Hematopoietic multipotent progenitor cell treated with erythropoietin and hydrocortisone succinate and interleukin-3 and kit ligand, for 15 days (in vitro differentiated cells): Measurements from ENCODE around the gene TRAPPC2.
"Not testable (repeated sequence)": the region's sequence is repeated elsewhere in the genome, so short reads cannot be mapped to it uniquely, and the experiment has no call there.

Experiments used
- DNase-seq: peaks from one replicate; pipeline ENCODE4 v3.0.0-alpha.2; 2015; ENCODE audit warnings: low spot score

TRAPPC2 gene

GRCh38 chrX:13747836-13748235, 13.4 kb upstream of the TRAPPC2 start:
- DNase-seq, result peak; percentile 47

DNA sequence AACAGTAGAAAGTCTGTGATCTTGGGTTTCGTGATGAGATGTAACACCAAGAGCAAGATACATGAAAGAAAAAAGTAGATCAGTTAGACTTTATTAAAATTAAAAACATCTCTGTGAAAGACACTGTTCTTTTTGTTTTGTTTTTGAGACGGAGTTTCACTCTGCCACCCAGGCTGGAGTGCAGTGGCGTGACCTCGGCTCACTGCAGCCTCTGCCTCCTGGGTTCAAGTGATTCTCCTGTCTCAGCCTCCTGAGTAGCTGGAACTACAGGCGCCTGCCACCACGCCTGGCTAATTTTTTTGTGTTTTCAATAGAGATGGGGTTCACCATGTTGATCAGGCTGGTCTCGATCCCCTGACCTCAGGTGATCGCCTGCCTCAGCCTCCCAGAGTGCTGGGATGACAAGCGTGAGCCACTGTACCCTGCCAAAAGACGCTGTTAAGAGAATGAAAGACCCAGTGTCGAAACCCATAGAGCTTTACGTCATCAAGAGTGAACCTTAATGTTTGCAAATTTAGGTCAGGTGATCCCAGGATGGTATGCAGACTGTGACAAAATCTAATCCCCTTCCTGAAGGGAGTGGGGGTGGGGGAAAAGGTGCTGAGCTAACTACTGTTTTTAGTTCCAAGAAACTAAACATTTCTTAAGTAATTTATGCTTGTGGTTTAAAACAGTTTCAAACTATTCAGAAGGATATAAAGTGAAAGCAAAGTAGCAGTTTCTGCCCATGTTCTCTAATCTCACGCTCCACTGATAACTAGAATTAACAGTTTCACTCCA, 8.2 kb upstream of the TRAPPC2 start:
- DNase-seq, result no peak

- no peak for DNase-seq
Observed at GRCh38 chrX:13741695-13742094, 7.3 kb upstream of the TRAPPC2 start.

DNA sequence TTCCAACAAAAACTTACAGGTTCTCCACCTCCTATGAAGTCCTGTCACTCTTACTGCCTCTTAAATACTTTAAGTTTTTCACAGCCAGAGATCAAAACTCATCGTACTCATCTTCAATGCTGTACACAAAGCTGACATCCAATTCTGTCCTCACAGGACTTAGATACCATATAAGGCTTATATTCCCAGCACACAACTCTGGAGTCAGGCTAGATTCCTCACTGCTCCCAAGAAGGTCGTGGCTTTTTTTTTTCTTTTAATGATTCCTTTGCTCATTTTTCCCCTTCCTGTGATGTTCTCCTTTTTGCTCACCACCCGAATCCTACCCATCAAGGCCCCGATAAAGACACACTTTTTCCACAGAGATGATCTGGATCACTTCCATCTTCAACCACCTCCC, 914 bp downstream of the TRAPPC2 start:
- no peak for DNase-seq

DNA sequence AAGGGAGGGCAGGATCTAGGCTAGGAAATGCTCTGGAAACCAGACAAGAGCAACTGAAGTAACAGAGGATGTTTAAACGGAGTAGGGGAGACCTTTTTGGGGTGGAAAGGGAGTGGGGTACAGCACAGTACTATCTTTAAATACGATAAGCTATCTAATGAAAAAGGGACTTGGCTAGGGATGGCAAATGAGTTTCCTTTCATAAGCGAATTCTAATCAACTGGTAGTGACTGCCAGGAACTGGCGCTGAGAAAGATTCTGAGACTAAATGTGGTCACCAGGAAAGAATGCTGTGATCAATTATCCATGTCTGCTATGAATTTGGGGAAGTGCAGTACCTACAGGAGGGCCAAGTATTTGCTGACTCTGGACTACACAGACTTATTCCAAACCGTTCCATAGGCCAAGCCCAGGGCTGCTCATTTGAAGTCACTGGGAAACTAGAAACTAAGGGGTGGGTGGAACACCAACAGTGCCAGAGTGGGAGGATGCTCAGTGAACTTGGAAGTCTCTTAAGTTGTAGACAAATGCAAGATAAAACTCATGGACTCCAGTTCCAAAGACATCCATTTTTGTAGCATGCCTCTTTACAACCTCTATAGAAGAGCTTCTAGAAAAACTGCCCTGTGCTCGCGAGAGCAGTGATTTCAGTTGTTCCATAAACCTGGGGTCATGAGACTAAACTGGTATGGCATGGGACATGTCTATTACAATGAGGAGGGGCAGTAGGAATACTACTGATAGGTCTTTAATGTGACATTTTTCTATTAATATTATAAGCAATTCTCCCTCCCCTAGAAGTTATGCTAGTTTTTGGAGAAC, 2.0 kb downstream of the TRAPPC2 start:
- DNase-seq, result no peak

DNA sequence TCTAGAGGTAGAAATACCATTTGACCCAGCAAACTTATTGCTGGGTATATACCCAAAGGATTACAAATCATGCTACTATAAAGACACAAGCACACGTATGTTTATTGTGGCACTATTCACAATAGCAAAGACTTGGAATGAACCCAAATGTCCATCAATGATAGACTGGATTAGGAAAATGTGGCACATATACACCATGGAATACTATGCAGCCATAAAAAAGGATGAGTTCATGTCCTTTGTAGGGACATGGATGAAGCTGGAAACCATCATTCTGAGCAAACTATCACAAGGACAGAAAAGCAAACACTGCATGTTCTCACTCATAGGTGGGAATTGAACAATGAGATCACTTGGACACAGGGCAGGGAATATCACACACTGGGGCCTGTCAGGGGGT, 3.9 kb downstream of the TRAPPC2 start:
- DNase-seq, result not testable (repeated sequence)

DNA sequence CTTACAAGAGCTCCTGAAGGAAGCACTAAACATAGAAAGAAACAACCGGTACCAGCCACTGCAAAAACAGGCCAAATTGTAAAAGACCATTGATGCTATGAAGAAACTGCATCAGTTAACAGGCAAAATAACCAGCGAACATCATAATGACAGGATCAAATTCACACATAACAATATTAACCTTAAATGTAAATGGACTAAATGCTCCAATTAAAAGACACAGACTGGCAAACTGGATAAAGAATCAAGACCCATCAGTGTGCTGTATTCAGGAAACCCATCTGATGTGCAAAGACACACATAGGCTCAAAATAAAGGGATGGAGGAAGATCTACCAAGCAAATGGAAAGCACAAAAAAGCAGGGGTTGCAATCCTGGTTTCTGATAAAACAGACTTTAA, 7.8 kb downstream of the TRAPPC2 start:
- not testable (repeated sequence) for DNase-seq

GRCh38 chrX:13724878-13725277, 9.5 kb downstream of the TRAPPC2 start:
- not testable (repeated sequence) for DNase-seq

DNA sequence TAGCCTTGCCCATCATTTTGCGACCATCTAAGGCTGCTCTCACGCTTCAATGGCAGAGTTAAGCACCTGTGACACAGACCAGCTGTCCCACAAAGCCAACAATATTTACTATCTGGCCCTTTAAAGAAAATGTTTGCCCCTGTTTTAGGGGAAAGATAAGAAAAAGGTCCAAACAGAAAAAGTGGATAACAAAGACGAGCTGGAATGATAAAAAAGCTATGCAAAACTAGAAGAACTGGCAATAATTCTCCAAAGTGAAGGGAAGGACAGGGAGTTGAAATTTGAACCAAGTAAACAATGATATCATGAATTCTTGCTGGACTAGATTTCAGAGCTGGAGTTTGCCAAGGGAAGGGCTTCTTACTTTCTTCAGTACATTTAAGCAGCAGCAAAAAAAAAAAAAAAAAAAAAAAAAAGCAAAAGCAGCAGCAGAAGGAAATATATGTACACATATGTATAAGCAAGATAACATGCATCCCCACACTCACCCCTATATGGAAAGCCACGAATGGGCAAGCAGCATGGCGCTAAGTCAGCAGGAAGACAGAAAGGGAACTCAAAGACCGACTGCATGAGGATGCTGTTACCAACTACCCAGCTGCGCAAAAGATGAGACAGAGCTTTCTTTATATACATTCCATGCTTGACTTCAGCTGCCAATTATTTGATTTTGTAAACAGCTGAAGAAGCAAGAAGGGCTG, 12.5 kb downstream of the TRAPPC2 start:
- DNase-seq, result peak; percentile 47

DNA sequence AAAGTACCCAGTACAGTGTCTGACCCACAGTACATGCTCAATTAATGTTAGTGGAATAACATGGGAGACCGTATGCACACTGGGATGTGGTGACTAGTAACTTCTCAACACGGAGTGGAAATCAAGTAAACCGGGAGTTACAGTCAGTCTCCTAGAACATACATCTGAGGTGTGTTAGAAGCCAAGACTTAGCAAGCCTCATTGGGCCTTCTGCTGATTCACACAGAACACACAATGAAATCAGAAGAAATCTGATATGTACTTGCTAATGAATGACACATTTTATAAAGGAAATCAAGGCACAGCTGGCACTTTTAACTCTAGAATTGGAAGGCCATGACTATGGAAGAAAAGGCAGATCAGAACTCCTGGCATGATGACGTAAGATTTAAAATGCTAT, 13.0 kb downstream of the TRAPPC2 start:
- DNase-seq, result no peak

DNA sequence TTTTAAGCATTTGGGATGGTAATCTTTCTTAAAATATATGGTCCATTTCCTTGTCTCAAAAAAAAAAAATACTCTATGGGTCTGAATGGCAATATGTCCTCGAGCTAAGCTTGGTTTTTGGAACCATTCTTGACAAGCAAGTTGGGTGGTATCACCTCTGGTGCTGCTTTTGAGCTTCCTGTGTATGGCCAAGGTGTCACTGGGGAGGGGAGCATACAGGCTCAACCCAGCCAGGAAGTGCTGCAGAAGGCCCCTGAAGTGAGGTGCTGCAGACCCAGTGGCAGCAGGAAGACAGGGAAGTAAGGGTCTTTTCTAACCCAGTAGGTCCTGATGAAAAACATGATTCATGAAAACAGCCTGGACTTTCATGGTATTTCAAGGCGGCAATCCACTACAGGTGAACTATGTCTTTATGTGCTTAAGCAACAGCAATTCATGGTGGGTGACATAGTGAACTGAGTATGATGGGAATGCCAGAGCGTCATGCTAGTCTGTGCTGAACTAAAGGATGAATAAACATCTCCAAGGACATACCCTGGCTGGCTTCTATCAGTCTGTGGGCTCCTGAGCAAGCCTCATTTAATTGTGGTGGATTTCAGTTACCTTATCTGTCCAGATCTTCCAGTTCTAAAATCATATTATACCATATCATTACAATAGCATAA, 15.1 kb downstream of the TRAPPC2 start:
- no peak for DNase-seq

DNA sequence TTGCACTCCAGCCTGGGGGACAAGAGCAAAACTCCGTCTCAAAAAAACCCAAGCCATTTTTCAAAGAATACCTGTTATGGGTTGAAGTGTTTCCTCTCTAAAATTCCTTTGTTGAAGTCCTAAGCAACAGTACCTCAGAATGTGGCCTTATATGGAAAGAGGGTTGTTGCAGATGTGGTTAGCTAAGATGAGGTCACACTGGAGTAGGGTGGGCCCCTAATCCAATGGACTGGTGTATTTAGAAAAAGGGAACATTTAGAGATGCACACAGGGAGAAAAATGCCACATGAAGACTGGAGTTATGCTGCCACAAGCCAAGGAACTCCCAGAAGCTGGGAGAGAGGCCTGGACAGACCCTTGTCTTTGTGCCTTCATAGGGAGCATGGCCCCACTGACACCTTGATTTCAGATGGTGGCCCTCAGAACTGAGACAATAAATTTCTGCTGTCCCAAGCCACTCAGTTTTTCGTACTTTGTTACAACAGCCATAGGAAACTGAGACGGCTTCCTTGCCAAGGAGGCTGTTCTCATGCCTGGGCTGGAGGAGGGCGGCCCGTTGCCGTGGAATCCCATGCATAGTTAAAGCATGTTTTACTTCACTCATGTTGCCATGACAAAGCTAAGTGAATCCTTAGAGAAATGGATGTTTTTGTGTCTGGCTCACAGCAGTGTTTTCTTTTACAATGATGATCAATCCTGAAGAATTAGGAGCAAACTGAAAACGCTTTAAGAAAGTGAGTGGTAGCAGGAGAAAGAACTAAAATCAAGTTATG, 16.5 kb downstream of the TRAPPC2 start:
- no peak for DNase-seq

DNA sequence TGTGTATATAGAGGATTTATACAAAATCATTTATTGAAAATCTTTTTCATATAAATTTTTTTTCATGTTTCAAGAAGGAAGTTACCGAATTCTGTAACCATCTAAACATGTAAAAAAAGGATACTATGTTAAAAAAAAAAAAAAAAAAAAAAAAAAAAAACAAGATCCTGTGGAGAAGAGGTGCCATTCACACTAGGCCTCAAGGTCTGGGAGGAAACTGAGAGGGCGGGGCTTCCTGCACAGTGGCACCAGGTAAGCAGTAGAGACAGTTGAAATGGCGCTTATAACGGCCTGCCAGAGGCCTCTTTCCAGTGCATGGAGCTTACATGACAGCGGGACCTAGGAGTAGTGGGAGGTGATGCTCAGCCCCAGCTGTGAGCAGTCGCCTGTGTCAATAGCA, 17.5 kb downstream of the TRAPPC2 start:
- DNase-seq, result no peak

DNA sequence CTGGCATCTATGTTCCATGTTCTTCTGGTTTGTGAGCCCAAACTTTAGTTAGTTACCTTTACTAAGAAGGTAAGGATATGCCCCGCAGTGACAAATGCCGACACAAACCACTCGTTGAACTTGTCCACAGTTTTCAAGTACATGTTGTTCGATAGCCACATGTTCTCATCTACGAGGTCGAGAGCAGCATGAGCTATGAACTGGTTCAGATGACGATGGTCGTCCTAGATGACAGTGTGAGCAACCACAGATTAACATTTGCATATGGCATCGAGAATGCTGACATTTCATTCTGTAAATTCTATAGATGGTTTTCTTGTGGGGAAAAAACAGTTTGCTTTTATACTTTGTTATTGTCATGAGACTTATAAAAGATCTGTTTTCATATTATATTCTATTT, 18.0 kb downstream of the TRAPPC2 start:
- DNase-seq, result no peak

GRCh38 chrX:13711141-13711540, 23.3 kb downstream of the TRAPPC2 start:
- DNase-seq, result no peak

GRCh38 chrX:13703589-13703988, 30.8 kb downstream of the TRAPPC2 start:
- DNase-seq, result no peak

GRCh38 chrX:13703135-13703534, 31.3 kb downstream of the TRAPPC2 start:
- DNase-seq, result no peak

GRCh38 chrX:13702111-13702789, 32.2 kb downstream of the TRAPPC2 start:
- DNase-seq, result no peak

DNA sequence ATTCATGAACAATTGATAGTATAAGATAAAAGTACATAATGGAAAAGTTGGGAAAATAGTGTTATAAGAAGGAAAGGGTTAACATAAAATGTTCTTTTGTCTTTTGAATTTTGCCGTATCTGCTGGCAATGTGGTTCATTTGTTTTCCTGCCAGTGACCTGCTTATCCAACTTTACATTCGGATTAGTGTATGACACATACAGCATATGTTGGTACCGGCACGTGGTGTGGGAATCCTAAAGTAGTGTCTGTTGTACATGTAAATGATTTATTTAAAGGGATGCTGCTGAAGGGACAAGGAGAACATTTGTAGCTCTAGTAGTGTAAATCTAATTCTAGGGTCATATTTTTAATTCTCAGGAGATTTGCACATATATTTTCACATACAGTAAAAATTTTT, 34.0 kb downstream of the TRAPPC2 start:
- no peak for DNase-seq

DNA sequence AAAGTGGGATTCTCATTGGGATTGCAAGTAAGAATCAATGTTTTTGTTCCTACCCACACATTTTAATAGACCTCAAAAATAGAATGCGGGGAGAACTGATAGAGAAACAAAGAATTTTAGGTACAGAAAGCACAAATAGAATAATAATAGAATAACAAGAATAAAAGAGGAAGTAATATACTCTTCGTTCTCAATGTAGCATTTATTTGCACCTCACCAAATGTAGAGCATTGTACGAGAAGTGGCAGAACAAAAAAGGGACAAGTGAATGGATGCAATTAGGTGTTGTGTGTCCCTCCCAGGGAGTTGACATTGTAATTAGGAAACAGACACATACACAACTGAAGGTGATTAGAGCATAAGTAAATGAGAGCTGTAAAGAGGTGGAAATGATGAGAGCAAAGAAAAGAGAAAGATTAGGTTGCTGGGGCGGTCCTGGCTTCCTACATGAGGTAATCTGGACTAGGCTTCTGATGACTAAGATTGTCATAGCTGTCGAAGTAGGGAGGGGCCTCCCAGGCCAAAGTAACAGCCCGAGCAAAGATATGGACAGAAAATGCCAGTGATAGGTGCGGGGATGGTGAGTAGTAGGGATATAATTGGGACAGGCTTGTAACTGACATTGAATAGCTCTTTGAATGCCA, 35.1 kb downstream of the TRAPPC2 start:
- DNase-seq, result peak; percentile 31
